ENCODE data around the gene RXRB.

DNA sequence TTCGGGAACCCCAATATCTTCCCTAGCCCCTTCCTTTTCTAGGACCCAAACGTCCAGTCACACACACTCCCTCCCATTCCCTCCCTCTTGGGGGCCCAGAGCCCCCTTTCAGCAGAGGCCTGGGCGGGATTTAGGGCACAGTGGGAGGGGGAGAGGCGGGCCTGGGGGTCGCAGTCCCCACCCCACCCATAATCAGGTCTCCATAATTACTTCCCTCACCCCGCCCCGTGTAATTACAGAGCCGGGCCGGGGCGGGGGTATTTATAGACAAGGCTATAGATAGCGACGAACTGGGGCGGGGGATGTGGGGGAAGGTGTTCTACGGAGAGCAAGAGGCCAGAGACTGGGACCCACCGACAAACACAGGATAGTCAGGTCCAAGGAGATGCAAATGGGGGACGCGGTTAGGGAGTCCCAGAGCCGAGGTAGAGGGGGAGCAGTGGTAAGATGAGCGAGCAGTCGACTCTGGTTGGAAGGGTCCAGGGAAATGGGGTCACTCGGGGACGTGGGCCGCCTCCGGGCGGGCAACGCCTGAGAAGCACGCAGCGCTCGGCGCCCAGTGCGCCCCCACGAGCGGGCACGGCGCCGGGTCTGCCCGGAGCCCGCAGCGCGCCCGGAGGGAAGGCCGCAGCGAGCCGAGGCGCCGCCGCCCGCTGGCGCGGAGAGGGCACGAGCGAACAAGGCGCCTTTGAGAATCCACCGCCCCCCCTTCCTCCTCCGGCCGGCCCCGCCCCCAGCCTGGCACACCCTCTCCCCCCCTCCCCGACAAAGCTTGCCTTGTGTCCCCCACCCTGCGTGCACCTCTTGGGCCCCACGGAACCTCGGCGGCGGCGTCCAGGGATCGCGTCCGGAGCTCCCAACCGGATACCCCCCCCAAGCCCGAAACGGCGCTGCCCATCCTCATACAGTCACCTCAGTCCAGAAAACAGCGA is 7.5 kb downstream of the RXRB start:
- TF ChIP-seq GATA2 (IDR thresholded peaks at IDR 0.05; ENCODE audit: low read depth, low read length) (no peak), GATA3 (IDR thresholded peaks at IDR 0.05; ENCODE audit: low read depth, low read length) (no peak)
